OCI-LY3 (cell line): ENCODE measurements around the gene RBMS3.

Experiments used
- EZH2phosphoT487 ChIP-seq: fragments of 200-600 bp; shearing (Covaris generic); IDR thresholded peaks from 2 replicates; pipeline ENCODE4 v1.6.1; 2018; ENCODE audit warnings: antibody characterized with exemption, mixed run types, low read depth
- TF ChIP-seq, protein P1 (sequence below): fragments of 200-600, 300-600 bp; sonication (generic); IDR thresholded peaks from 2 replicates; pipeline ENCODE4 v1.5.1; 2014; ENCODE audit warnings: antibody characterized with exemption, low read length, low read depth

DNA sequence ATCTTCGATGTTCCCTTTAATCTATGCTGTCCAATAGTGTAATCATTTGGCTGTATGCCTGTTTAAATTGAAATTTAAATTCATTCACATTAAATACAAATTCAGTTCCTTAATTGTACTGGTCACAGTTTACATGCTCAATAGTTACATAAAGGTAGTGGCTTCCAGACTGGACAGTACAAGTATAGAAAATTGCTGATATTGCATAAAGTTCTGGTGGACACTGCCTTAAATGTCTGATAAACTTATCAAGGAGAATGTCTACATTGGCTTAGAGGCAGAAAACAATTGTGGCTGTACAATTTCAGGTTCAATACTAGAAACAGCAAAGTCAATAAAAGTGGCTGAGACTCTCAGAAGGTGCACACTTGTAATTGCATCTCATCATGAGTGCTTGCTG, 365.2 kb downstream of the RBMS3 start:
- TF ChIP-seq, protein P1, sequence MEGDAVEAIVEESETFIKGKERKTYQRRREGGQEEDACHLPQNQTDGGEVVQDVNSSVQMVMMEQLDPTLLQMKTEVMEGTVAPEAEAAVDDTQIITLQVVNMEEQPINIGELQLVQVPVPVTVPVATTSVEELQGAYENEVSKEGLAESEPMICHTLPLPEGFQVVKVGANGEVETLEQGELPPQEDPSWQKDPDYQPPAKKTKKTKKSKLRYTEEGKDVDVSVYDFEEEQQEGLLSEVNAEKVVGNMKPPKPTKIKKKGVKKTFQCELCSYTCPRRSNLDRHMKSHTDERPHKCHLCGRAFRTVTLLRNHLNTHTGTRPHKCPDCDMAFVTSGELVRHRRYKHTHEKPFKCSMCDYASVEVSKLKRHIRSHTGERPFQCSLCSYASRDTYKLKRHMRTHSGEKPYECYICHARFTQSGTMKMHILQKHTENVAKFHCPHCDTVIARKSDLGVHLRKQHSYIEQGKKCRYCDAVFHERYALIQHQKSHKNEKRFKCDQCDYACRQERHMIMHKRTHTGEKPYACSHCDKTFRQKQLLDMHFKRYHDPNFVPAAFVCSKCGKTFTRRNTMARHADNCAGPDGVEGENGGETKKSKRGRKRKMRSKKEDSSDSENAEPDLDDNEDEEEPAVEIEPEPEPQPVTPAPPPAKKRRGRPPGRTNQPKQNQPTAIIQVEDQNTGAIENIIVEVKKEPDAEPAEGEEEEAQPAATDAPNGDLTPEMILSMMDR, result no peak
- no peak for TF ChIP-seq EZH2phosphoT487
